HCT116 (cell line): ENCODE results near the gene MYF5. TPM values are rescaled to one million over a fixed set of nuclear protein-coding genes. Genes with fewer than 3 reads are reported as not detected.

Source experiments
- ATAC-seq: fragments of 200-7000 bp; cut with Tn5 transposase; 2 replicates; pipeline ENCODE4 v1.9.1; 2020; ENCODE audit warnings: mild to moderate bottlenecking, moderate library complexity
- BruUV-seq: library from RNA; stranded (reverse); fragments of 400-500 nt; replicated peaks from 2 replicates; lab custom pipeline; 2021; lab: Mats Ljungman, UMichigan
- CTCF ChIA-PET: fragments of 300-600 bp; sonication (Branson Sonifier 250); formaldehyde crosslinking; loops from one replicate; lab custom pipeline; 2021; ENCODE audit warnings: antibody characterized with exemption; lab: Charles Lee
- POLR2A ChIA-PET: fragments of 300-600, 350-600 bp; sonication (Branson Sonifier 250); formaldehyde crosslinking; loops from one replicate; lab custom pipeline; 2021; ENCODE audit warnings: antibody characterized with exemption; lab: Charles Lee
- RAD21 ChIA-PET, 2 experiments: fragments of 300-600 bp; sonication (Branson Sonifier 250); formaldehyde crosslinking; loops; one replicate each; lab custom pipeline; 2023; ENCODE audit warnings: low total read pairs in 2 of 2; ENCODE audit not compliant: uncharacterized antibody in 2 of 2, unreplicated experiment in 2 of 2, low non-redundant PET in 1 of 2; lab: Charles Lee
- DNase-seq: peaks from one replicate; pipeline ENCODE4 v3.0.0-alpha.2; 2010; ENCODE audit warnings: low read depth, low spot score
- H2AFZ ChIP-seq: fragments of 200-600 bp; shearing (Covaris generic), sonication (generic); 2 replicates; pipeline ENCODE4 v1.6.1; 2017; ENCODE audit warnings: low read depth, mixed run types, mixed read lengths, antibody characterized with exemption, low read length; ENCODE audit not compliant: poor library complexity, severe bottlenecking
- H3K27ac ChIP-seq: 2 replicates; pipeline ENCODE4 v1.5.1; 2012; ENCODE audit warnings: low read depth, low read length
- H3K27me3 ChIP-seq: fragments of 200-600 bp; sonication (generic); 2 replicates; pipeline ENCODE4 v1.6.1; 2016; ENCODE audit warnings: mixed run types, low read length, mixed read lengths; ENCODE audit not compliant: insufficient read depth
- H3K36me3 ChIP-seq, 2 experiments: fragments of 200-500 bp in 1 of 2; fragments of 200-600 bp in 1 of 2; sonication (Bioruptor generic) in 1 of 2; sonication (generic) in 1 of 2; 2 replicates each; pipeline versions ENCODE4 v1.5.1 to v1.6.1; 2014 to 2016; ENCODE audit warnings: low read length in 2 of 2, inconsistent platforms in 1 of 2, mixed read lengths in 1 of 2, mixed run types in 1 of 2; ENCODE audit not compliant: insufficient read depth in 2 of 2, control insufficient read depth in 1 of 2
- H3K4me1 ChIP-seq, 2 experiments: fragments of 200-600 bp in 1 of 2; sonication (generic) in 1 of 2; 2 replicates each; pipeline versions ENCODE4 v1.5.1 to v1.6.1; 2012 to 2017; ENCODE audit warnings: low read length in 2 of 2, inconsistent platforms in 1 of 2, mild to moderate bottlenecking in 1 of 2, mixed read lengths in 1 of 2, mixed run types in 1 of 2, moderate library complexity in 1 of 2; ENCODE audit not compliant: insufficient read depth in 2 of 2, control insufficient read depth in 1 of 2
- H3K4me2 ChIP-seq: fragments of 200-600 bp; sonication (generic); 2 replicates; pipeline ENCODE4 v1.6.1; 2017; ENCODE audit warnings: mixed run types, low read length, mixed read lengths
- H3K4me3 ChIP-seq, 2 experiments: fragments of 200-600 bp in 1 of 2; sonication (generic) in 1 of 2; replicated peaks in 1 of 2; 2 replicates each; pipeline ENCODE4 v1.5.1; 2011 to 2016; ENCODE audit warnings: low read length in 2 of 2, control low read depth in 1 of 2, low read depth in 1 of 2, mild to moderate bottlenecking in 1 of 2, mixed read lengths in 1 of 2, mixed run types in 1 of 2
- H3K79me2 ChIP-seq: fragments of 200-600 bp; sonication (generic); 2 replicates; pipeline ENCODE4 v1.6.1; 2017; ENCODE audit warnings: mild to moderate bottlenecking, mixed run types, low read length, moderate library complexity, mixed read lengths; ENCODE audit not compliant: insufficient read depth
- H3K9ac ChIP-seq: fragments of 200-600 bp; sonication (generic); 2 replicates; pipeline ENCODE4 v1.6.1; 2016; ENCODE audit warnings: low read length, mixed read lengths
- H3K9me2 ChIP-seq: fragments of 200-600 bp; sonication (generic), shearing (Covaris generic); 2 replicates; pipeline ENCODE4 v1.6.1; 2017; ENCODE audit warnings: mixed run types, mild to moderate bottlenecking, moderate library complexity; ENCODE audit not compliant: insufficient read depth
- H3K9me3 ChIP-seq, 2 experiments: fragments of 200-500 bp in 1 of 2; fragments of 200-600 bp in 1 of 2; sonication (Bioruptor generic) in 1 of 2; sonication (generic) in 1 of 2; 2 replicates each; pipeline ENCODE4 v1.6.1; 2014 to 2017; ENCODE audit warnings: low read length in 2 of 2, mixed read lengths in 2 of 2, inconsistent platforms in 1 of 2, low read depth in 1 of 2, mild to moderate bottlenecking in 1 of 2, mixed run types in 1 of 2, moderate library complexity in 1 of 2; ENCODE audit not compliant: control insufficient read depth in 1 of 2, insufficient read depth in 1 of 2
- H4K20me1 ChIP-seq: fragments of 200-600 bp; sonication (generic), shearing (Covaris generic); 2 replicates; pipeline ENCODE4 v1.6.1; 2017; ENCODE audit warnings: mixed run types, mild to moderate bottlenecking, moderate library complexity; ENCODE audit not compliant: insufficient read depth
- ATF3 ChIP-seq: IDR thresholded peaks from 2 replicates; pipeline ENCODE4 v1.6.1; 2012
- CBX3 ChIP-seq: IDR thresholded peaks from 2 replicates; pipeline ENCODE4 v1.6.1; 2012; ENCODE audit warnings: low read depth
- ELF1 ChIP-seq: IDR thresholded peaks from 2 replicates; pipeline ENCODE4 v1.6.1; 2012; ENCODE audit warnings: low read depth, borderline replicate concordance
- EZH2phosphoT487 ChIP-seq: fragments of 200-600 bp; IDR thresholded peaks from 2 replicates; pipeline ENCODE4 v1.6.1; 2018; ENCODE audit warnings: antibody characterized with exemption, borderline replicate concordance
- FOSL1 ChIP-seq: IDR thresholded peaks from 2 replicates; pipeline ENCODE4 v1.6.1; 2012; ENCODE audit warnings: low read depth
- RAD21 ChIP-seq: IDR thresholded peaks from 2 replicates; pipeline ENCODE4 v1.6.1; 2012; ENCODE audit warnings: low read depth, mild to moderate bottlenecking
- REST ChIP-seq: IDR thresholded peaks from 2 replicates; pipeline ENCODE4 v1.6.1; 2012; ENCODE audit warnings: low read depth
- SRF ChIP-seq: IDR thresholded peaks from 2 replicates; pipeline ENCODE4 v1.6.1; 2012; ENCODE audit warnings: low read depth
- intact Hi-C: fragments of 100-400 bp; cut with micrococcal nuclease; formaldehyde crosslinking; loops from 2 replicates; pipeline ENCODE4 v1.10.0; 2022
- total RNA-seq: library from RNA; stranded (reverse); gene quantifications from one replicate; pipeline ENCODE4 v1.2.1, GENCODE V29; 2021; ENCODE audit not compliant: unreplicated experiment

The MYF5 gene
- total RNA-seq, 1 experiment from 2014 or later = not detected

GRCh38 chr12:80749456-80749855, 32.7 kb downstream of the MYF5 start:
- Histone ChIP-seq H3K79me2 (no peaks in the 10 kb centered on the region), H3K27ac (no peak overlapping the region), H3K27me3 (peaks cover 6% of the 10 kb centered on the region; the same call in 1 of the 2 replicates), H3K9me3 (no peaks in the 10 kb centered on the region), H4K20me1 (no peaks in the 10 kb centered on the region), H3K9ac (no peak overlapping the region), H3K4me2 (no peak overlapping the region), H3K9me2 (no peaks in the 10 kb centered on the region), H3K4me1 (no peaks in the 10 kb centered on the region), H2AFZ (no peak overlapping the region), H3K4me3 (no peak overlapping the region), H3K36me3 (no peaks in the 10 kb centered on the region)
- ChIA-PET POLR2A (no interaction called here), CTCF (interaction anchor here (1.1 kb wide), 1 partner anchor 9 kb away, joined by 3 read pairs; no protein-coding TSS in a partner anchor), RAD21 (no interaction called here)
- no TSS peak for BruUV-seq
- intact Hi-C loops = no loop called here
- no peak for DNase-seq
- ATAC-seq = no peak
- TF ChIP-seq RAD21 (no peak), REST (no peak), ELF1 (no peak), EZH2phosphoT487 (no peak), FOSL1 (no peak), ATF3 (no peak), SRF (no peak), CBX3 (no peak)
